Stomach (tissue), 9 donors: ENCODE data around the gene MYO16. TPM values are rescaled to one million over a fixed set of nuclear protein-coding genes. Genes with fewer than 3 reads are reported as not detected.

Experiments
- DNase-seq, 2 donors: peaks; one replicate each; pipeline versions ENCODE4 v3.0.0 to v3.0.0-alpha.2; 2013 to 2019
- H3K27ac ChIP-seq, 5 donors: fragments of 200-600 bp in 4 of 5; sonication (generic) in 4 of 5; one replicate each; pipeline ENCODE4 v1.5.1; 2013 to 2019; ENCODE audit warnings: mild to moderate bottlenecking in 1 of 5, moderate library complexity in 1 of 5
- H3K27me3 ChIP-seq, 3 donors: fragments of 200-600 bp; sonication (generic); one replicate each; pipeline ENCODE4 v1.5.1; 2017 to 2019; ENCODE audit warnings: mixed run types in 1 of 3
- H3K36me3 ChIP-seq, 4 donors: fragments of 200-600 bp; sonication (generic); 1 replicate in 3 of 4; 2 replicates in 1 of 4; pipeline ENCODE4 v1.5.1; 2016 to 2019
- H3K4me1 ChIP-seq, 4 donors: fragments of 200-600 bp; sonication (generic); one replicate each; pipeline ENCODE4 v1.5.1; 2016 to 2019
- H3K4me3 ChIP-seq, 4 donors: fragments of 200-600 bp; sonication (generic) in 3 of 4; one replicate each; pipeline ENCODE4 v1.5.1; 2016 to 2019; ENCODE audit warnings: mild to moderate bottlenecking in 1 of 4
- H3K9me3 ChIP-seq, 4 donors: fragments of 200-600 bp; sonication (generic); one replicate each; pipeline ENCODE4 v1.5.1; 2016 to 2019
- CTCF ChIP-seq, 7 experiments: fragments of 450-650 bp in 4 of 7; fragments of 200-600 bp in 3 of 7; sonication (generic) in 3 of 7; IDR thresholded peaks; one replicate each; pipeline ENCODE4 v1.5.1; 2016 to 2019; ENCODE audit warnings: antibody characterized with exemption in 7 of 7, control low read depth in 2 of 7, mild to moderate bottlenecking in 1 of 7
- EP300 ChIP-seq: sonication (generic); formaldehyde crosslinking; IDR thresholded peaks from one replicate; pipeline ENCODE4 v1.6.1; 2017; ENCODE audit warnings: antibody characterized with exemption
- POLR2A ChIP-seq, 4 donors: fragments of 450-650 bp; IDR thresholded peaks; one replicate each; pipeline ENCODE4 v1.6.1; 2016; ENCODE audit warnings: antibody characterized with exemption in 4 of 4, control low read depth in 2 of 4, mild to moderate bottlenecking in 1 of 4, moderate library complexity in 1 of 4
- POLR2AphosphoS5 ChIP-seq, 3 donors: sonication (generic); formaldehyde crosslinking; IDR thresholded peaks; one replicate each; pipeline ENCODE4 v1.6.1; 2016; ENCODE audit warnings: antibody characterized with exemption in 3 of 3
- WGBS, 5 donors: extraction: QIAGEN DNeasy Blood & Tissue Kit in 3 of 5; methylation state at CpG; one replicate each; pipeline versions ENCODE4 v1.1.5 to v1.1.7; 2013 to 2018; 5-methylcytosine and 5-hydroxymethylcytosine counted together
- intact Hi-C: fragments of 100-400 bp; cut with DNase I; formaldehyde crosslinking; loops from one replicate; pipeline ENCODE4 v1.15.1; 2023; ENCODE audit warnings: low total_unique reads
- polyA plus RNA-seq, 3 donors: library from polyadenylated mRNA; stranded (reverse); fragments of 200-250 nt; gene quantifications; one replicate each; pipeline ENCODE4 v1.2.3, GENCODE V29; 2013
- total RNA-seq, 5 donors: library from RNA; depleted of rRNA; stranded (reverse); fragments of >200 nt; gene quantifications; one replicate each; pipeline versions ENCODE4 v1.1.0 to v1.2.3, GENCODE V29; 2014 to 2016
- donor health status: healthy with polysubstance abuse.
- donor health status: Bipolar disorder and iron deficiency.
- donor health status: healthy.

Gene MYO16
- total and polyA plus RNA-seq, 8 donors: under 0.01 to 1.8 (median 0.15) TPM; not detected in 3

- Histone ChIP-seq H3K4me3 (no peak overlapping the region), H3K4me1 (peaks cover 0 to 13% (median 4%) of the 10 kb centered on the region in 4 donors), H3K27me3 (peaks cover 0 to 4% (median 0%) of the 10 kb centered on the region in 3 donors), H3K36me3 (no peaks in the 10 kb centered on the region), H3K27ac (no peak overlapping the region), H3K9me3 (no peaks in the 10 kb centered on the region)
- WGBS, 5 donors: 45 to 71% (median 63%) methylated on average over 8 of the region's 8 CpGs
- no peak for TF ChIP-seq POLR2AphosphoS5 (IDR thresholded peaks at IDR 0.05)
- intact Hi-C loops: no loop called here
- DNase-seq: no peak
These were observed 525.1 kb downstream of the MYO16 start for GRCh38 chr13:109154546-109154945.

GRCh38 chr13:109154966-109155761 lies 525.8 kb downstream of the MYO16 start:
- peak in 1 of 2 donors; percentile 38 for DNase-seq
- Histone ChIP-seq H3K4me3 (no peak overlapping the region), H3K27me3 (peaks cover 0 to 4% (median 0%) of the 10 kb centered on the region in 3 donors), H3K27ac (peak overlapping the region in 1 of 5 donors; percentile 56), H3K4me1 (peaks cover 0 to 13% (median 4%) of the 10 kb centered on the region in 4 donors), H3K36me3 (no peaks in the 10 kb centered on the region), H3K9me3 (no peaks in the 10 kb centered on the region)
- intact Hi-C loops: no loop called here
- WGBS, 5 donors: 69 to 88% (median 84%) methylated on average over 13 of the region's 13 CpGs
- TF ChIP-seq POLR2AphosphoS5 (IDR thresholded peaks at IDR 0.05) (no peak), CTCF (IDR thresholded peaks at IDR 0.05) (no peak), EP300 (no peak), POLR2A (IDR thresholded peaks at IDR 0.05) (no peak)

- Histone ChIP-seq H3K9me3 (no peaks in the 10 kb centered on the region), H3K27me3 (peaks cover 0 to 4% (median 0%) of the 10 kb centered on the region in 3 donors), H3K4me1 (peaks cover 0 to 13% (median 4%) of the 10 kb centered on the region in 4 donors), H3K27ac (peak overlapping the region in 3 of 5 donors; percentile 7 to 57 (median 56)), H3K4me3 (no peak overlapping the region), H3K36me3 (no peaks in the 10 kb centered on the region)
- TF ChIP-seq EP300 (no peak), POLR2AphosphoS5 (IDR thresholded peaks at IDR 0.05) (no peak), CTCF (IDR thresholded peaks at IDR 0.05) (no peak), POLR2A (IDR thresholded peaks at IDR 0.05) (no peak)
- WGBS, 5 donors: 57 to 78% (median 64%) methylated on average over 15 to 16 of the region's 16 CpGs
- intact Hi-C loops: no loop called here
- DNase-seq: peak in 1 of 2 donors; percentile 80
These were observed 526.9 kb downstream of the MYO16 start for GRCh38 chr13:109156181-109156935.

GRCh38 chr13:109157275-109157674 lies 527.9 kb downstream of the MYO16 start:
- DNase-seq: no peak
- intact Hi-C loops: no loop called here

More at GRCh38 chr13:109157275-109157674, 527.9 kb downstream of the MYO16 start:
- Histone ChIP-seq H3K4me3 (no peak overlapping the region), H3K9me3 (no peaks in the 10 kb centered on the region), H3K36me3 (no peaks in the 10 kb centered on the region), H3K27ac (no peak overlapping the region), H3K4me1 (peaks cover 0 to 13% (median 4%) of the 10 kb centered on the region in 4 donors), H3K27me3 (peaks cover 0 to 4% (median 0%) of the 10 kb centered on the region in 3 donors)
- 61 to 74% (median 69%) methylated on average over 5 of the region's 5 CpGs for WGBS, 5 donors
- TF ChIP-seq EP300 (no peak), CTCF (IDR thresholded peaks at IDR 0.05) (no peak), POLR2AphosphoS5 (IDR thresholded peaks at IDR 0.05) (no peak), POLR2A (IDR thresholded peaks at IDR 0.05) (no peak)
